Measurements from ENCODE around the gene GPX6.

GPX6 gene

GRCh38 chr6:28501259-28501658, 14.3 kb downstream of the GPX6 start:
- H3K4me3 ChIP-seq (ENCODE audit: low read depth, low read length) = no peak overlapping the region
- no peak for TF ChIP-seq CTCF (IDR thresholded peaks at IDR 0.05; ENCODE audit: borderline replicate concordance, insufficient read depth, low read depth, low read length)

GRCh38 chr6:28497893-28498292, 17.7 kb downstream of the GPX6 start:
- no peak overlapping the region for H3K4me3 ChIP-seq (ENCODE audit: low read depth, low read length)
- TF ChIP-seq CTCF (IDR thresholded peaks at IDR 0.05; ENCODE audit: borderline replicate concordance, insufficient read depth, low read depth, low read length) = no peak

GRCh38 chr6:28497306-28497705, 18.3 kb downstream of the GPX6 start:
- no peak overlapping the region for H3K4me3 ChIP-seq (ENCODE audit: low read depth, low read length)
- TF ChIP-seq CTCF (IDR thresholded peaks at IDR 0.05; ENCODE audit: borderline replicate concordance, insufficient read depth, low read depth, low read length) = no peak

- no peak overlapping the region for H3K4me3 ChIP-seq (ENCODE audit: low read depth, low read length)
- no peak for TF ChIP-seq CTCF (IDR thresholded peaks at IDR 0.05; ENCODE audit: borderline replicate concordance, insufficient read depth, low read depth, low read length)
These were observed 19.4 kb downstream of the GPX6 start for GRCh38 chr6:28496099-28496779.

- no peak overlapping the region for H3K4me3 ChIP-seq (ENCODE audit: low read depth, low read length)
- no peak for TF ChIP-seq CTCF (IDR thresholded peaks at IDR 0.05; ENCODE audit: borderline replicate concordance, insufficient read depth, low read depth, low read length)
These were observed 23.6 kb downstream of the GPX6 start for GRCh38 chr6:28491984-28492317.

GRCh38 chr6:28490205-28490890, 25.2 kb downstream of the GPX6 start:
- peak overlapping the region; percentile 16 for H3K4me3 ChIP-seq (ENCODE audit: low read depth, low read length)
- no peak for TF ChIP-seq CTCF (IDR thresholded peaks at IDR 0.05; ENCODE audit: borderline replicate concordance, insufficient read depth, low read depth, low read length)

All from GM12875 (cell line).